Esophagus muscularis mucosa (tissue), 4 donors: ENCODE results near the gene CD14. TPM values are rescaled to one million over a fixed set of nuclear protein-coding genes. Genes with fewer than 3 reads are reported as not detected.
"Not testable (repeated sequence)": the region's sequence is repeated elsewhere in the genome, so short reads cannot be mapped to it uniquely, and the experiment has no call there.

Experiments
- DNase-seq: peaks from one replicate; pipeline ENCODE4 v3.0.0-alpha.2; 2017; ENCODE audit errors: extremely low spot score
- H3K27ac ChIP-seq, 4 donors: fragments of 200-600 bp; sonication (generic); replicated peaks in 1 of 4; 1 replicate in 3 of 4; 2 replicates in 1 of 4; pipeline ENCODE4 v1.5.1; 2016 to 2019; ENCODE audit warnings: mild to moderate bottlenecking in 1 of 4
- H3K27me3 ChIP-seq, 4 donors: fragments of 200-600 bp; sonication (generic); one replicate each; pipeline versions ENCODE4 v1.5.1 to v1.6.0; 2016 to 2019
- H3K36me3 ChIP-seq, 4 donors: fragments of 200-600 bp; sonication (generic); one replicate each; pipeline ENCODE4 v1.5.1; 2016 to 2019
- H3K4me1 ChIP-seq, 4 donors: fragments of 200-600 bp; sonication (generic); one replicate each; pipeline ENCODE4 v1.5.1; 2016 to 2019
- H3K4me3 ChIP-seq, 4 donors: fragments of 200-600 bp; sonication (generic); 1 replicate in 2 of 4; 2 replicates in 2 of 4; pipeline ENCODE4 v1.5.1; 2016 to 2019; ENCODE audit warnings: mild to moderate bottlenecking in 4 of 4, moderate library complexity in 1 of 4
- H3K9me3 ChIP-seq, 4 donors: fragments of 200-600 bp; sonication (generic); 1 replicate in 3 of 4; 2 replicates in 1 of 4; pipeline ENCODE4 v1.5.1; 2016 to 2019
- EP300 ChIP-seq: sonication (generic); formaldehyde crosslinking; IDR thresholded peaks from one replicate; pipeline ENCODE4 v1.6.1; 2017; ENCODE audit warnings: antibody characterized with exemption
- POLR2A ChIP-seq: fragments of 450-650 bp; IDR thresholded peaks from one replicate; pipeline ENCODE4 v1.6.1; 2017; ENCODE audit warnings: antibody characterized with exemption, moderate library complexity, mild to moderate bottlenecking, low read depth
- POLR2AphosphoS5 ChIP-seq, 2 donors: sonication (generic); formaldehyde crosslinking; IDR thresholded peaks; one replicate each; pipeline ENCODE4 v1.6.1; 2017; ENCODE audit warnings: antibody characterized with exemption in 2 of 2
- WGBS: methylation state at CpG from one replicate; pipeline ENCODE4 v1.1.5; 2018; 5-methylcytosine and 5-hydroxymethylcytosine counted together
- intact Hi-C: fragments of 100-400 bp; cut with DNase I; formaldehyde crosslinking; loops from one replicate; pipeline ENCODE4 v1.15.1; 2023
- total RNA-seq, 4 donors: library from RNA; depleted of rRNA; stranded (reverse); fragments of >200 nt; gene quantifications; one replicate each; pipeline versions ENCODE4 v1.1.0 to v1.2.1, GENCODE V29; 2016
- TF ChIP-seq, protein P1 (sequence below), 3 experiments: fragments of 200-600 bp in 2 of 3; fragments of 450-650 bp in 1 of 3; sonication (generic) in 2 of 3; IDR thresholded peaks; one replicate each; pipeline ENCODE4 v1.5.1; 2017 to 2019; ENCODE audit warnings: antibody characterized with exemption in 3 of 3, mild to moderate bottlenecking in 2 of 3, moderate library complexity in 1 of 3

The CD14 gene
- total RNA-seq, 4 donors from 2014 or later = 34.9 to 125 (median 56.1) TPM

DNA sequence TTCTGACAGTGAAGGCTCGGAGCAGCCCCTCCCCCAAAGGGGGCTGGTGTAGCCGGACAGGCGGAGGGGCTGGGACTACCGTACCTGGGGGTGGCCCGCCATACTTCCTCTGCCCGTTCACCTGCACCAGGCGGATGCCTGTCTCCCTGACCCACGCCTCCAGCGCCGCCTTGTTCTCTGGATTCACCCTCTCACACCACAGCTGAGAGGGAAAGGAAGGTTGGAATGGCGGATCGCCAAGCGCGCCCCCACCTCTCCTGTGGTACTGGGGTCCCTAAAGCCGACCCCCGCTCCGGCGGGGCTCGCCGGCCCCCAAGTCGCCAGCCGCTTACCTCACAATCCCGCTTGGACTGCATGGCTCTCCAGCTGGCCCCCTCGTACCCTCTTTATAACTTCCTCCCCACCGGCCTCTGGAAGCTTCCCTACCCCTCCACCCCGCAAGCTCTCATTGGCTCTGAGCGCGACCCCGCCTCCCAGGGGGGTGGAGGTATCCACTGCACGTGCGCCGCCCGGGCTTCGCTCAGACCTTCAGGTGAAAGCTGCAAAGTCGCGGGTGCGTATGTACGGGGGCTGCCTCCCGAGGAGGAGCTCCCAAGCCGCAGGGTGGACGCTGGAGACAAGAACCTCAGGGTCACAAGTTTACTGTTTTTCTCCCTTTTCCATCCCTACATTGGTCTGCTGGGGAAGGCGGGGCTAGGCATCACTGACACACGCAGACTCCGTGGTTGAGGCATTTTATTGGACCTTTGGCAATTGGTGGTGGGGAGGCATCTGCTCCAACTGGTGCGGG is 40.4 kb upstream of the CD14 start, which contains the start of gene DND1:
TSS of gene DND1 (minus strand) at position 390 of the 790 bp plus-strand sequence. CDS start at position 356, 34 bp downstream.
- Histone ChIP-seq H3K27ac (no peak within 1 kb of the TSS), H3K27me3 (no peaks in the 10 kb centered on the region), H3K36me3 (peaks cover 61 to 99% (median 90%) of the 10 kb centered on the region in 4 donors), H3K4me3 (peak within 1 kb of the TSS; percentile 26 to 37 (median 31)), H3K4me1 (peaks cover 0 to 11% (median 10%) of the 10 kb centered on the region in 4 donors), H3K9me3 (no peaks in the 10 kb centered on the region)
- DNase-seq = no peak
- intact Hi-C loops = no loop called here
- no peak for TF ChIP-seq POLR2AphosphoS5 (IDR thresholded peaks at IDR 0.05)
- no peak for TF ChIP-seq POLR2A
- TF ChIP-seq EP300 = no peak
- whole genome bisulfite sequencing = 86% methylated on average over 38 of the region's 45 CpGs

DNA sequence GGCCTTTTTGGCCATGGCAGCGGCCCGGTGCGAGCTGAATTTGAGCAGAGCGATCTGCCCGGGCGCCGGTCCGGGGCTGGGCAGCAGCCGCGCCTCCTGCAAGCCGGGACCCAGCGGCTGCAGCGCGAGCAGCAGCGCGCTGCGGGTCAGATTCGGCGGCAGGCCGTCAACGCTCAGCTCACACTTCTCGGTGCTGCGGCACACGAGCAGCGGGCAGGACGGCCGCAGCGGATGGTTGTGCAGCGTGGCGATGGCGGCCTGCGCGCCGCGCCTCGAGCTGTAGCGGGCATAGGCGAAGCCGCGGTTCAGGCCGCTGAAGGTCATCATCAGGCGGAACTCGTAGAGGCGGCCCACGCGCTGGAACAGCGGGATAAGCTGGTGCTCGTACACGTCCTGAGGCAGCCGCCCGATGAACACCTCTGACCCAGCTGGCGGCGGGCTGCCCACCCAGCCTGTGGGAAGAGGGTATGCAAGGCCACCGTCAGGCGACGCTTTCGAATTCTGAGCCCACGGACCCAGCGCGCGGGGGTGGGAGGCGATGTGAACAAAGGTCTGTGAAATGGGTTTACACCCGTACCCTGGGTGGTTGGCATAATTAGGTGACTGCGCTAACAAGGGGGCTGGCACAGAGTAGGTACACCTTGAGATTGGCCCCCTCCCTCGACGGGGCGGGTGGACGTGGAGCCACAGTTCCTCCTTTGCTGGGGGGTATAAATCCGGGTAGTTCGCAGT is 39.6 kb upstream of the CD14 start:
- TF ChIP-seq POLR2A (no peak), POLR2AphosphoS5 (IDR thresholded peaks at IDR 0.05) (peak in 1 of 2 donors; percentile 29)
- no peak for DNase-seq
- H3K9me3 ChIP-seq = no peaks in the 10 kb centered on the region
- peaks cover 59 to 99% (median 88%) of the 10 kb centered on the region in 4 donors for H3K36me3 ChIP-seq
- intact Hi-C loops = no loop called here
- H3K27me3 ChIP-seq = no peaks in the 10 kb centered on the region
- H3K4me1 ChIP-seq = peaks cover 0 to 11% (median 10%) of the 10 kb centered on the region in 4 donors
- no peak overlapping the region for H3K27ac ChIP-seq
- 42% methylated on average over 18 of the region's 70 CpGs for WGBS
- H3K4me3 ChIP-seq = peak overlapping the region; percentile 26 to 37 (median 31)

DNA sequence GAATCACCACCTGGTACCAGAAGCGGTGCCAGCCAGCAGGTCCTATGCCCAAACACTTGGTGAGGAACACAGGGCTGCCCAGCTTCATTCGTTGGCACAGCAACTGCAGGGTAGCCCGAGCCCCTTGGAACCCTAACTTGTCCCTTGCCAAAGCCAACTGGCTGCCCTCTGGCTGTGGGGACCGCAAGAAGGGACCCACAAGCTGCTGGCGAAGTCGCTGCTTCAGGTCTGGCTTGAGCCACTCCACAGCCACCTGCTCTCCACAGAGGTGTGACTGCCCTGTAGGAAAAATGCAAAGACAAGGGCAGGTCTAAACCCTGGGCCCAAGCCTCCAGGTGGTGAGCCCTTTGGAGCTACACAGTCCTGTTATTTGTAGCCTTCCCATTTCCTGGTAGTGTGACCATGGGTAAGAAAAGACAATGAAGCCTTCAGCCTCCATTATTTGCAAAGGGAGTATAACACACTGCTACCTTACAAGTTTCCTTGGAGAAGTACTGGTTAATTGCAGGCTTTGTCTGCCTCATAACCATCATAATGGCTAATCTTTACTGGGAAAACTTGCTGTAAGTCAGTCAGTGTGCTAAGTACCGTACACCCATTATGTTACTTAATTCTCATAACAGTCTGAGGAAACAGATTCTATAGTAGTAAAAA is 38.6 kb upstream of the CD14 start:
- Histone ChIP-seq H3K27me3 (no peaks in the 10 kb centered on the region), H3K27ac (no peak overlapping the region), H3K4me1 (peaks cover 5 to 20% (median 16%) of the 10 kb centered on the region in 4 donors), H3K36me3 (peaks cover 51 to 96% (median 78%) of the 10 kb centered on the region in 4 donors), H3K9me3 (no peaks in the 10 kb centered on the region), H3K4me3 (no peak overlapping the region)
- intact Hi-C loops = no loop called here
- 84% methylated on average over 1 of the region's 7 CpGs for WGBS
- no peak for DNase-seq
- TF ChIP-seq EP300 = no peak
- no peak for TF ChIP-seq POLR2A
- TF ChIP-seq, protein P1, sequence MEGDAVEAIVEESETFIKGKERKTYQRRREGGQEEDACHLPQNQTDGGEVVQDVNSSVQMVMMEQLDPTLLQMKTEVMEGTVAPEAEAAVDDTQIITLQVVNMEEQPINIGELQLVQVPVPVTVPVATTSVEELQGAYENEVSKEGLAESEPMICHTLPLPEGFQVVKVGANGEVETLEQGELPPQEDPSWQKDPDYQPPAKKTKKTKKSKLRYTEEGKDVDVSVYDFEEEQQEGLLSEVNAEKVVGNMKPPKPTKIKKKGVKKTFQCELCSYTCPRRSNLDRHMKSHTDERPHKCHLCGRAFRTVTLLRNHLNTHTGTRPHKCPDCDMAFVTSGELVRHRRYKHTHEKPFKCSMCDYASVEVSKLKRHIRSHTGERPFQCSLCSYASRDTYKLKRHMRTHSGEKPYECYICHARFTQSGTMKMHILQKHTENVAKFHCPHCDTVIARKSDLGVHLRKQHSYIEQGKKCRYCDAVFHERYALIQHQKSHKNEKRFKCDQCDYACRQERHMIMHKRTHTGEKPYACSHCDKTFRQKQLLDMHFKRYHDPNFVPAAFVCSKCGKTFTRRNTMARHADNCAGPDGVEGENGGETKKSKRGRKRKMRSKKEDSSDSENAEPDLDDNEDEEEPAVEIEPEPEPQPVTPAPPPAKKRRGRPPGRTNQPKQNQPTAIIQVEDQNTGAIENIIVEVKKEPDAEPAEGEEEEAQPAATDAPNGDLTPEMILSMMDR (IDR thresholded peaks at IDR 0.05) = no peak
- no peak for TF ChIP-seq POLR2AphosphoS5 (IDR thresholded peaks at IDR 0.05)

DNA sequence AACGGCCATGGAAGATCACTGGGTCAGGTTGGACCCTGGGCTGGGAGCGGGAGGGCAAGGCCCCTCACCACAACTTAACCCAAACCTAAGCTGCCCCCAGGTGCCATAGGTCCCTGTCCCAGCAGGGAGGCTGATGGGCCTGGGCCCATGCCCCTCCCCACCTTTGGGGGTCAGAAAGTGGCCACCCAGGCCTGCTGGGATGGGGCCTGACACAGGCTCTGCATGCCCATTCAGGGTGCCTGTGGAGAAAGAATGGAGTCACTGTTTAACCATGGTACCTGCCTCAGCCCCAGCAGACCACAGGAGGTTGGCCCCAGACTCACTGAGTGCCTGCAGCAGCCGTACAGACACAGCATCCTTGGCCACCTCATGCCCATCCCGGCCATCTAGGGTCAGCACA is 38.1 kb upstream of the CD14 start:
- H3K27me3 ChIP-seq, DNase-seq, H3K4me3 ChIP-seq, intact Hi-C loops, H3K9me3 ChIP-seq, H3K27ac ChIP-seq: not testable (repeated sequence)
- WGBS = 100% methylated on average over 3 of the region's 4 CpGs
- Histone ChIP-seq H3K36me3 (peaks cover 45 to 90% (median 73%) of the 10 kb centered on the region in 4 donors), H3K4me1 (peaks cover 11 to 26% (median 22%) of the 10 kb centered on the region in 4 donors)

DNA sequence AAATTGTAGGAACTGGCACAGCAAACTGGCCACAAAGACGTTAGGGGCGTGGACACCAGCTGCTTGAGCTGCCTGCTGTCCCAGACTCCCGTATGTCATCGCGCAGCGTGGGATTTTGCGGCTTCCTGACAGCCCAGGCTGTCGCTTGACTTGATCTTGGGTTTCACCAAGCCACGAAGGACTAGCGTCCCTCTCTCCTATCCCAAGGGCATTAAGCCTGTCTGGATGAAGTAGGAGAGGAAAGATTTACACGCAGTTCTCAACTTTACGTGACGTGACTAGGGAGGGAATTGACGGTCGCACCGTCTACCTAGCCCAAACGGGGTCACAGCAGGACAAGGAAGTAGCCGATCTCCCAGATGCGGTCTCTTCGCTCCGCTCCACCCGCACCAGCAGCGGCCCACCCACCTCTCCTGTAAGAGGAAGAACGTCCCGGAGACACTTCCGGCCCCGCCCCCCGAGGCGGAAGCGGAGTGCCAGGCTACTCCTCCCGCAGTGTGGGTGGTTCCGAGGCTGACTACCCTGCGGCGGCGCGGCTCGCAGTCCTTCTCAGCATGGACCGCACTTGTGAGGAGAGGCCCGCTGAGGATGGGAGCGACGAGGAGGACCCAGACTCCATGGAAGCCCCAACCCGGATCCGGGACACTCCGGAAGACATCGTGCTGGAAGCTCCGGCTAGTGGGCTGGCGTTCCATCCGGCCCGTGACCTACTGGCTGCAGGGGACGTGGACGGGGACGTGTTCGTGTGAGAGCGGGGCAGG is 31.6 kb upstream of the CD14 start, which contains the start of gene WDR55:
TSS of gene WDR55 (plus strand) at position 546 of the 761 bp plus-strand sequence. CDS start at position 555, 9 bp downstream.
- peak; percentile 97 for DNase-seq
- H3K36me3 ChIP-seq = peaks cover 50 to 65% (median 55%) of the 10 kb centered on the region in 4 donors
- H3K4me3 ChIP-seq = peak within 1 kb of the TSS; percentile 69 to 86 (median 78)
- intact Hi-C loops = loop anchor here (5.0 to 10.0 kb wide), 2 partner anchors 33 to 290 kb away; no protein-coding TSS in a partner anchor
- no peaks in the 10 kb centered on the region for H3K9me3 ChIP-seq
- TF ChIP-seq, protein P1 (IDR thresholded peaks at IDR 0.05) = no peak
- TF ChIP-seq EP300 (no peak), POLR2A (peak; percentile 48), POLR2AphosphoS5 (IDR thresholded peaks at IDR 0.05) (peak; percentile 93 to 94)
- peak within 1 kb of the TSS; percentile 84 to 94 (median 92) for H3K27ac ChIP-seq
- 0% methylated on average over 29 of the region's 54 CpGs for WGBS
- H3K27me3 ChIP-seq = no peaks in the 10 kb centered on the region
- H3K4me1 ChIP-seq = peaks cover 24 to 32% (median 29%) of the 10 kb centered on the region in 4 donors
